PC-3 (cell line): ENCODE measurements around the gene CFAP20DC.

Source experiments
- EZH2phosphoT487 ChIP-seq: fragments of 300-600 bp; sonication (generic); IDR thresholded peaks from 2 replicates; pipeline ENCODE4 v1.6.1; 2018; ENCODE audit warnings: mild to moderate bottlenecking, antibody characterized with exemption, low read length, borderline replicate concordance
- TF ChIP-seq, protein P1 (sequence below): fragments of 300-600 bp; sonication (generic); conservative IDR thresholded peaks from 2 replicates; pipeline ENCODE4 v1.5.1; 2017; ENCODE audit warnings: antibody characterized with exemption, low read depth, mild to moderate bottlenecking, low read length

DNA sequence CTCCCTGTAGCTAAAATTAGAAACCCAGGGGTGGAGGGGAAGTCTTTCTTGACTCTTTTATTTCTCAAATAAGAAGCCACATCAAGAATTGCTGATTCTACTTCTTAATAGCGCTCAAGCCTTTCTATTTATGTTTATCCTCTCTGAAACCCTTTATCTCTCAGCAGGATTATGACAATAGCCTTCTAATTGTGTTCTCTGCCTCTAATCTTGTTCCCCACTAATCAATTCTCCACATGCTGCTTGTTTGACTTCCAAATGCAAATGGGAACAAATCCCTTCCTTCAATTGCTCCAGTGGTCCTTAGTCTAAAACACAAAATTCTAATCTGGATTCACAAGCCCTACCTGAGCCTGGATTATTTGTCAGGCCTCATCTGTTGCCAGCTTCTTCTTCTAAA lies 43.7 kb upstream of the CFAP20DC start:
- TF ChIP-seq, protein P1, sequence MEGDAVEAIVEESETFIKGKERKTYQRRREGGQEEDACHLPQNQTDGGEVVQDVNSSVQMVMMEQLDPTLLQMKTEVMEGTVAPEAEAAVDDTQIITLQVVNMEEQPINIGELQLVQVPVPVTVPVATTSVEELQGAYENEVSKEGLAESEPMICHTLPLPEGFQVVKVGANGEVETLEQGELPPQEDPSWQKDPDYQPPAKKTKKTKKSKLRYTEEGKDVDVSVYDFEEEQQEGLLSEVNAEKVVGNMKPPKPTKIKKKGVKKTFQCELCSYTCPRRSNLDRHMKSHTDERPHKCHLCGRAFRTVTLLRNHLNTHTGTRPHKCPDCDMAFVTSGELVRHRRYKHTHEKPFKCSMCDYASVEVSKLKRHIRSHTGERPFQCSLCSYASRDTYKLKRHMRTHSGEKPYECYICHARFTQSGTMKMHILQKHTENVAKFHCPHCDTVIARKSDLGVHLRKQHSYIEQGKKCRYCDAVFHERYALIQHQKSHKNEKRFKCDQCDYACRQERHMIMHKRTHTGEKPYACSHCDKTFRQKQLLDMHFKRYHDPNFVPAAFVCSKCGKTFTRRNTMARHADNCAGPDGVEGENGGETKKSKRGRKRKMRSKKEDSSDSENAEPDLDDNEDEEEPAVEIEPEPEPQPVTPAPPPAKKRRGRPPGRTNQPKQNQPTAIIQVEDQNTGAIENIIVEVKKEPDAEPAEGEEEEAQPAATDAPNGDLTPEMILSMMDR: no peak
- TF ChIP-seq EZH2phosphoT487: no peak
